ENCODE data around the gene TSPAN8.
"Not testable (repeated sequence)": the region's sequence is repeated elsewhere in the genome, so short reads cannot be mapped to it uniquely, and the experiment has no call there.

TSPAN8 gene

GRCh38 chr12:71164568-71165197 is 6.9 kb upstream of the TSPAN8 start:
- DNase-seq (ENCODE audit: low read depth, low spot score), result no peak

- no peak for DNase-seq (ENCODE audit: low read depth, low spot score)
Measured at GRCh38 chr12:71164166-71164565, 6.4 kb upstream of the TSPAN8 start.

GRCh38 chr12:71162832-71163763 is 5.3 kb upstream of the TSPAN8 start:
- no peak for DNase-seq (ENCODE audit: low read depth, low spot score)

- no peak for DNase-seq (ENCODE audit: low read depth, low spot score)
Measured at GRCh38 chr12:71161591-71161990, 3.8 kb upstream of the TSPAN8 start.

GRCh38 chr12:71160585-71160984 is 2.8 kb upstream of the TSPAN8 start:
- no peak for DNase-seq (ENCODE audit: low read depth, low spot score)

GRCh38 chr12:71159878-71160277 is 2.1 kb upstream of the TSPAN8 start:
- no peak for DNase-seq (ENCODE audit: low read depth, low spot score)

GRCh38 chr12:71159264-71159663 is 1.5 kb upstream of the TSPAN8 start:
- no peak for DNase-seq (ENCODE audit: low read depth, low spot score)

- DNase-seq (ENCODE audit: low read depth, low spot score), result no peak
Measured at GRCh38 chr12:71158361-71158882, 623 bp upstream of the TSPAN8 start.

GRCh38 chr12:71155225-71155624 is 2.6 kb downstream of the TSPAN8 start:
- no peak for DNase-seq (ENCODE audit: low read depth, low spot score)

GRCh38 chr12:71152851-71153250 is 4.9 kb downstream of the TSPAN8 start:
- DNase-seq (ENCODE audit: low read depth, low spot score), result no peak

GRCh38 chr12:71150041-71150440 is 7.8 kb downstream of the TSPAN8 start:
- DNase-seq (ENCODE audit: low read depth, low spot score), result not testable (repeated sequence)

GRCh38 chr12:71144682-71145081 is 13.1 kb downstream of the TSPAN8 start:
- DNase-seq (ENCODE audit: low read depth, low spot score), result no peak

GRCh38 chr12:71142956-71143355 is 14.8 kb downstream of the TSPAN8 start:
- no peak for DNase-seq (ENCODE audit: low read depth, low spot score)

- DNase-seq (ENCODE audit: low read depth, low spot score), result no peak
Measured at GRCh38 chr12:71142016-71142415, 15.8 kb downstream of the TSPAN8 start.

GRCh38 chr12:71141378-71141926 is 16.3 kb downstream of the TSPAN8 start:
- no peak for DNase-seq (ENCODE audit: low read depth, low spot score)

GRCh38 chr12:71139153-71139735 is 18.6 kb downstream of the TSPAN8 start:
- no peak for DNase-seq (ENCODE audit: low read depth, low spot score)

- no peak for DNase-seq (ENCODE audit: low read depth, low spot score)
Measured at GRCh38 chr12:71138011-71138410, 19.8 kb downstream of the TSPAN8 start.

- DNase-seq (ENCODE audit: low read depth, low spot score), result no peak
Measured at GRCh38 chr12:71135812-71136176, 22.0 kb downstream of the TSPAN8 start.

- DNase-seq (ENCODE audit: low read depth, low spot score), result no peak
Measured at GRCh38 chr12:71135077-71135811, 22.6 kb downstream of the TSPAN8 start.

GRCh38 chr12:71134405-71134804 is 23.4 kb downstream of the TSPAN8 start:
- no peak for DNase-seq (ENCODE audit: low read depth, low spot score)

GRCh38 chr12:71130521-71131069 is 27.2 kb downstream of the TSPAN8 start:
- DNase-seq (ENCODE audit: low read depth, low spot score), result no peak

Data from activated CD4-positive, CD25-positive, alpha-beta regulatory T cell treated with anti-CD3 and anti-CD28 coated beads, Interleukin-2, amount 50 U/mL, for 16 hours (primary cell).